HT-29 (cell line): ENCODE measurements around the gene PHF21B. TPM values are rescaled to one million over a fixed set of nuclear protein-coding genes. Genes with fewer than 3 reads are reported as not detected.

ENCODE experiments used
- DNase-seq: peaks from one replicate; pipeline ENCODE4 v3.0.0-alpha.2; 2015; ENCODE audit warnings: low spot score
- total RNA-seq: library from RNA; depleted of rRNA; stranded (reverse); fragments of >200 nt; shearing (Covaris generic); gene quantifications from 2 replicates; pipeline ENCODE4 v1.2.3, GENCODE V29; 2014

The PHF21B gene
- total RNA-seq, 1 experiment from 2014 or later = not detected

GRCh38 chr22:44990810-44991209 lies 19.0 kb downstream of the PHF21B start:
- no peak for DNase-seq

GRCh38 chr22:44990328-44990727 lies 19.5 kb downstream of the PHF21B start:
- DNase-seq = no peak

- DNase-seq = no peak
Measured at GRCh38 chr22:44988671-44989070, 21.1 kb downstream of the PHF21B start.

GRCh38 chr22:44986926-44987325 lies 22.9 kb downstream of the PHF21B start:
- DNase-seq = no peak

- no peak for DNase-seq
Measured at GRCh38 chr22:44985906-44986527, 23.8 kb downstream of the PHF21B start.

- no peak for DNase-seq
Measured at GRCh38 chr22:44983878-44984482, 25.8 kb downstream of the PHF21B start.

- DNase-seq = no peak
Measured at GRCh38 chr22:44982445-44982844, 27.4 kb downstream of the PHF21B start.

- DNase-seq = no peak
Measured at GRCh38 chr22:44981857-44982256, 27.9 kb downstream of the PHF21B start.

- DNase-seq = no peak
Measured at GRCh38 chr22:44979154-44979553, 30.7 kb downstream of the PHF21B start.

- peak; percentile 74 for DNase-seq
Measured at GRCh38 chr22:44975427-44976262, 34.2 kb downstream of the PHF21B start.

- no peak for DNase-seq
Measured at GRCh38 chr22:44974454-44974853, 35.4 kb downstream of the PHF21B start.

- no peak for DNase-seq
Measured at GRCh38 chr22:44973829-44974228, 36.0 kb downstream of the PHF21B start.

- DNase-seq = peak; percentile 3
Measured at GRCh38 chr22:44972363-44973083, 37.3 kb downstream of the PHF21B start.

GRCh38 chr22:44971651-44972362 lies 38.0 kb downstream of the PHF21B start:
- no peak for DNase-seq

GRCh38 chr22:44970291-44970690 lies 39.5 kb downstream of the PHF21B start:
- no peak for DNase-seq

GRCh38 chr22:44969817-44970216 lies 40.0 kb downstream of the PHF21B start:
- DNase-seq = no peak

- no peak for DNase-seq
Measured at GRCh38 chr22:44968736-44969135, 41.1 kb downstream of the PHF21B start.

GRCh38 chr22:44965171-44965570 lies 44.6 kb downstream of the PHF21B start:
- DNase-seq = no peak

GRCh38 chr22:44964722-44965078 lies 45.1 kb downstream of the PHF21B start:
- no peak for DNase-seq

GRCh38 chr22:44963832-44964721 lies 45.7 kb downstream of the PHF21B start:
- no peak for DNase-seq
